Dendritic cell treated with granulocyte-macrophage colony-stimulating factor and Interleukin-4, amounts not matched to agents 40 ng/mL and 50 ng/mL, for 4 days (primary cell): ENCODE measurements around the gene PALLD.

Experiments
- H3K27ac Mint-ChIP-seq: one replicate; pipeline ENCODE4 v1.8.0; 2022; ENCODE audit warnings: mild to moderate bottlenecking, mixed read lengths
- H3K27me3 Mint-ChIP-seq: one replicate; pipeline ENCODE4 v1.8.0; 2022; ENCODE audit warnings: mild to moderate bottlenecking, mixed read lengths
- H3K36me3 Mint-ChIP-seq: one replicate; pipeline ENCODE4 v1.8.0; 2022; ENCODE audit warnings: low read depth, mixed read lengths
- H3K4me1 Mint-ChIP-seq: one replicate; pipeline ENCODE4 v1.8.0; 2022; ENCODE audit warnings: low read depth, mixed read lengths
- H3K4me3 Mint-ChIP-seq: one replicate; pipeline ENCODE4 v1.8.0; 2022; ENCODE audit warnings: mild to moderate bottlenecking, moderate library complexity, mixed read lengths
- H3K9me3 Mint-ChIP-seq: one replicate; pipeline ENCODE4 v1.8.0; 2022; ENCODE audit warnings: mixed read lengths
- intact Hi-C: fragments of 100-400 bp; cut with micrococcal nuclease; formaldehyde crosslinking; loops from one replicate; pipeline ENCODE4 v1.15.0; 2022

Gene PALLD

DNA sequence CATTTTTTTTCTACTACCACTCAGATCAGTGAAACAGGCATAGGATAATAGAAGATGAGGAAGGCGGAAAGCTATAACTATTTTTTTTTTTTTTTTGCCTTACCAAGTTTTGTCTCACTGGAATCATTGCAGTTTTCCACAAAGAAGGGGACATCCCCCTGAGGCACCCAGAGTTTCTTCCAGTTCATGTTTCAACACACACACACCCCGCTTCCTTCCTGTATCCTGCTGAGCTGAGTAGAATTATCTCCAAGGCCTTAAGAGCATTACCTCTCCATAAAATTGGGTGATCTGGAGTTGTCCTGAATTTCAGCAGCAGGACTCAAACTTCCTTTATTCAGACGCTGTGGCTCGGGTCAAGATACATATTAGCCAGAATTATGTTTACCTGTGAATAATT is 111.9 kb downstream of the PALLD start:
- Mint-ChIP-seq H3K36me3 (no peaks in the 10 kb centered on the region), H3K27ac (no peak overlapping the region), H3K4me1 (peaks cover 5% of the 10 kb centered on the region), H3K4me3 (no peak overlapping the region), H3K9me3 (no peaks in the 10 kb centered on the region), H3K27me3 (peaks cover 2% of the 10 kb centered on the region)
- intact Hi-C loops: no loop called here

DNA sequence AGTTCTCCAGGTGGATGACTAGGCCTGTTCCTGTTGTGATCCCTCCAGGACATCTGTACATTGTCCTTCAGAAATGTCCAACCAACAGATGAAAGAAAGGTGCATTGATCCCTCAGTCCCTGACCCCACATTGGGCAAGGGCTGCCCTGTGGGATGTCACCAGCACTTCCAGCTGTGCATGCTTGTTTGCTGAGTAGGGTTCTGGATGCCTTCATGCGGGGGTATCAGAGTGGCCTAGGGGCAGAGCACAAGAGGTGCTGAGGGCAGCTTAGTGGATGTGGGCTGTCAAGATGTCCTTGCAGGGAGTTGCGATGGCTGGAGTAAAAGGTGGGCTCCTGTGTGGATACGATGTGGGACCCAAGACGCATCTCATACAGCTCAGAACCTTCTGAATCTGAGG is 112.5 kb downstream of the PALLD start:
- Mint-ChIP-seq H3K4me3 (no peak overlapping the region), H3K27ac (no peak overlapping the region), H3K9me3 (no peaks in the 10 kb centered on the region), H3K4me1 (peaks cover 5% of the 10 kb centered on the region), H3K36me3 (no peaks in the 10 kb centered on the region), H3K27me3 (peaks cover 2% of the 10 kb centered on the region)
- intact Hi-C loops: no loop called here

DNA sequence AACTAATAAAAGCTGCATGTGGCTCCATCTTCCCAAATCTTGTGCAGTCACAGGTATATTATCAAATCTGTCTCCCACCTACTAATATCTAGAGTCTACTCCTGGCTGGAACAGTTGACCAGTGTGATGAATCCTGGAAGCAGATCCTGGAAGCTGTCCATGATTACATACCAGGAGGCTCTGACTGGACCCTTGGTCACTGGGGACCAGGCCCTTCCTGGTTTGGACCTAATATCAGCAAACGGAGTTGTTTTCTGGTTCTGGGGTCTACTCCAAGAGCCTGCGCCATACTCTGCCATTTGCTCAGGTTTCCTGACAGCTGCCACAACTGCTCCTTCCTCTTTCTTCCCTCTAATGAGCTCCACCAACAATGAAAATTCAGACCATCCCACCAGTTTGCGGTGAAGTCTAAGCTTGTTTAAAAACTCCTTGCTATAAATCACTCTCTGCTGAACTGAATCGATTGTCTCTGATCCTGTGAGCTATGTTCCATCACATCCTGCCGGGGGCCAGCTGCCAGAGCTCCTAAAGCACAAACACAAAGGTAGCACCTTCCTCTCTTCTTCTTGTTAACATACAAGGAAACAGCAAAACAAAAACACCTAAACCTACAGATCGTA is 114.2 kb downstream of the PALLD start:
- Mint-ChIP-seq H3K36me3 (no peaks in the 10 kb centered on the region), H3K4me1 (peaks cover 5% of the 10 kb centered on the region), H3K4me3 (no peak overlapping the region), H3K27me3 (peaks cover 2% of the 10 kb centered on the region), H3K27ac (no peak overlapping the region), H3K9me3 (no peaks in the 10 kb centered on the region)
- intact Hi-C loops: no loop called here

DNA sequence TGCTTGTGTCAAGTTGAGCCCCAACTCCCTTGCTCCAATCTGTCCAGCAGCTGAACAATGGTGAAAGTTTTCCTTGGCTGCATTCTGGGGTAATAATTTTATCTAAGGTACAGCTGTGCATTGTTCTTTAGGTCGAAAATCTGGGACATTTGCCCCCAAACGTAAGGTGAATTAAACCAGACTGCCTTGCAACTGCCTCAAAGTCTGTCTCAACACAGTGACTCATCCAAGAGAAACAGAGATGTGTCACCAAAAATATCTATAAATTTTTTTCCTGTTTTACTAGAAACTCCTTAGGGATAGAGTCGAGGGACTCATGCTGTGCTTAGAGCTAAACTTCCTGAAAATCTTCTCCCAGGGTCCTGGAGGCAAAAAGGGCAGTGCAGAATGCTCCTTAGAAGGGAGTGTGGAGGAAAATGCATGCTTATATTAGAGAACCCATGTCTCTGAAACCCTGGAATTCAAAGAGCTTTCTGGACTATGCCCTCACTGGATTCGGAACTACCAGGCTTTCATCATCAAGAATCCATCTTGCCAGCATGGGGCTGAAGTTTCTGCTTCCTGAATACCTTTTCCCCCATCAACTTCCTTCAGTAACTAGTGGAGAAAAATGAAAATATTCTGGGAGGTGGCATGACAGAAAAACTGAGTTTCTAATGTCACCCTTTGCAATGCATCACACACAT is 115.7 kb downstream of the PALLD start:
- peaks cover 5% of the 10 kb centered on the region for H3K4me1 Mint-ChIP-seq
- H3K9me3 Mint-ChIP-seq: no peaks in the 10 kb centered on the region
- peaks cover 2% of the 10 kb centered on the region for H3K27me3 Mint-ChIP-seq
- H3K36me3 Mint-ChIP-seq: no peaks in the 10 kb centered on the region
- H3K27ac Mint-ChIP-seq: no peak overlapping the region
- no peak overlapping the region for H3K4me3 Mint-ChIP-seq
- intact Hi-C loops: no loop called here

DNA sequence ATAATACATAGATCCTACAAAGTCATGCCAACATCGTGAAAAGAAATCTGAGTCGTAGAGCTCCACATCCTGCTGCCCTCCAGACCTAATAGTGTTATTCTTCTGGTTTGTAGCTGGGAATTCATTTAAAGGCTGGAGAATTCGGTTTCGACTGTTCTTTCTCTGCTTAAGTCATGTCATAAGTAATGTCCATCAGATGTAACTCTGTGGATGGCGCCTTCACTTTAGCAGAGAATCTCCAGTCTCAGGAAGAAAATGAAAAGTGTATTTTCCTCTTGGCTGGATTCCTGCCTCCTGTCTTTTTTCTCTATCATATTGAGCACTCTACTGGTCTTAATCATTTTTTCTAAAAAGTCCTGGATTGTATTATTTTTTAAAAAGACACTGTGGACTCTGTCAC is 117.0 kb downstream of the PALLD start:
- no peak overlapping the region for H3K4me3 Mint-ChIP-seq
- H3K9me3 Mint-ChIP-seq: no peaks in the 10 kb centered on the region
- peaks cover 2% of the 10 kb centered on the region for H3K27me3 Mint-ChIP-seq
- no peaks in the 10 kb centered on the region for H3K36me3 Mint-ChIP-seq
- intact Hi-C loops: no loop called here
- H3K27ac Mint-ChIP-seq: no peak overlapping the region
- H3K4me1 Mint-ChIP-seq: peaks cover 1% of the 10 kb centered on the region

DNA sequence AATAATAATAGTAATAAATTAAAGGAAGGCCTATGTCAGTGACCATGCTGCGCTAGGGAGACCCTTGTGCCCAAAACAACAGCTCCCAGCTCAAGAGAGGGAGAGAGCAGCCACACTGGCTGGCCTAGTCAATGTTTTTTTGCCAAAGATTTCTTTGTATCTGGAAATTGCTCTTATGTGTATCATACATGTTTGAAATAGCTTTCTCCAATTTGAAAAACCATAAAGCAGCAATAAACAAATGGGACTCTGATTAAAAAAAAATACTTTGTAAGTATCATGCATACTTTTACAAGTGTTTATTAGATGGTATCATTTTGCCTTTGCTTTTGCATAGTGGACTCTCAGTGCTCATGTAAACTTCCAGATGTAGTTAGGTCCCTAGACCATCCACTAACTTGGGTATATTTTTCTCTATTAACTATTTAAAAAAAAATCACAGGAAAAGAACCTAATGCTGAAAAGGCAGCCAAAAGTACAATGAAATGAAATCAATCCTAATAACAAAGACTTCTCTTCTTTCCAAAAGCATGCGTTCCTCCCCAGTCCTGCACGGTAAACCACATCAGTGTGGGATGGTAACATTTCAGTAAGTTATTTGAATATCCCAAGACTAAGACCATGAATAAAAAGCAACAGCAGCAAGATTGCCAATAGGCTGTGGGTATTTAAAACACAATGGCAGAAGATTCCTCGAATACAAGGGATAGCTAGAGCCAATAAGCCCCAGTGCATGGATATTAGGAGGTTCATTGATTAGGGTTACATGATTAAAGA is 117.6 kb downstream of the PALLD start:
- Mint-ChIP-seq H3K27ac (no peak overlapping the region), H3K4me1 (no peaks in the 10 kb centered on the region)
- intact Hi-C loops: no loop called here

DNA sequence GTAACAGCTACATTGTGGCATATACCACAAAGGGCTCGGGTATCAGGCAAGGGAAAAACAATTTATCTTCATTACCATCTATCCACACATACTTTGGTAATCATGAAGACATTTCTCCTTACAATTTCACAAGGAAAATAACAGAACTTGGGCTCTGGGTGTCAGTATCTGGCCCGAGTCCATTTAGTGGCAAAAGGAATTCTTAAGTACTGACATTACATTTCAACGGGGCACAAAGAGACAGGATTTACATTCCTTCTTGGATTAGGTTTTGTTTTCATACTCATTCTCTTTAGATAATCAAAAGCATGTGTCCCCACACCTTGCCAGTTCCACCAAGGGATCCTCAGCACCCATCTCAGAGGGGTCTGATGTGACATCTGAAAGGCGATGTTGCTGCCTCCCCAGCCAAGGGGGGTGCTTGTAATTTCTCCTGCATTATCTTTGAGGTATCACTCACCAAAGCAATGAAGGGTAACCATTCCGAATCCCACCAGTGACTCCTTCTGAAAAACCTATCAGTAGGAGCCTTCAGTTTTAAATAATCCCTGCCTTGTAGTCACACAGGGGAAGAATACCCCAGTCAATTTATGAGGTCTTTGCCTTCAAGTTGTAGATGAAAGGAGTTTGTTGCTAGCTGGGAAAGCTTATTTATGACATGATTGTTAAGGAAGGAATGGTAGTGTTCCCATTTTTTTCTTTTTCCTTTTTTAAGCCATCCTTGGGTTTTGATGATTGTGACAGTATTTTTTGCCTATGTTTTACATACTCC is 118.6 kb downstream of the PALLD start:
- Mint-ChIP-seq H3K36me3 (no peaks in the 10 kb centered on the region), H3K4me3 (no peak overlapping the region), H3K27ac (no peak overlapping the region), H3K4me1 (no peaks in the 10 kb centered on the region), H3K9me3 (no peaks in the 10 kb centered on the region), H3K27me3 (peaks cover 2% of the 10 kb centered on the region)
- intact Hi-C loops: no loop called here

More for the DNA sequence above, 117.6 kb downstream of the PALLD start:
- Mint-ChIP-seq H3K9me3 (no peaks in the 10 kb centered on the region), H3K27me3 (peaks cover 2% of the 10 kb centered on the region), H3K4me3 (no peak overlapping the region), H3K36me3 (no peaks in the 10 kb centered on the region)

DNA sequence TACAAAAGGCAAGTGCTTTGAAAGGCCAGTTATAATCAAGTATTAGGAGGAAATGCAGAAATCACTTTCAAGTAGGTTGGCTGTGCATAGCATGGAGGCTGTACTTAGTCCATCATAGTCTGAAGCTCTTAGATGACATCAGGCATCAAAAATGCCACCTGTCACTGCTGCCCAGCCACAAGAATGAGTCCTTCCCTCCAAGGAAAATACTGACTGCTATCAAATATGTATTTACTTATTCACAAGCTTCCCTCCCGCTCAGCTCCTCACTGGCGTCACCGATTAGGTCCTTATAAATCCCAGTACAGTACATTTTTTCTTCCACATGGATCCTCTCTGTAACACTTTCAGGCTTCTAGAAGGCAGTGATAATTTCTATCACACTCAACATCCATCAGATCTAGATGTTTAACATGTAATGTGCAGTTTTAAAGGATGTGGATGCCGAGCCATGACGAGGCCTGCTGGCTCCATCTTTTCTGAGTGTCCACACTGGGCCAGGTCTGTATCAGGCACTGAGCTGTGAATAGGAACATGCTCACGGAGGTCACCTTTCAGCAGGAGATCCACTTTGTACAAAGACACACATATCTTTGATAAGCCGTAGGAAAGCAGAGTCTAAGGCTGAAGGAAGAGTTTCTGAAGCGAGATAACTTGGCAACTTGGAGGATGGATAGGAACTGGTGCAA is 121.9 kb downstream of the PALLD start:
- H3K27me3 Mint-ChIP-seq: no peaks in the 10 kb centered on the region
- no peak overlapping the region for H3K27ac Mint-ChIP-seq
- no peaks in the 10 kb centered on the region for H3K9me3 Mint-ChIP-seq
- no peaks in the 10 kb centered on the region for H3K36me3 Mint-ChIP-seq
- intact Hi-C loops: no loop called here
- no peak overlapping the region for H3K4me3 Mint-ChIP-seq
- H3K4me1 Mint-ChIP-seq: no peaks in the 10 kb centered on the region

DNA sequence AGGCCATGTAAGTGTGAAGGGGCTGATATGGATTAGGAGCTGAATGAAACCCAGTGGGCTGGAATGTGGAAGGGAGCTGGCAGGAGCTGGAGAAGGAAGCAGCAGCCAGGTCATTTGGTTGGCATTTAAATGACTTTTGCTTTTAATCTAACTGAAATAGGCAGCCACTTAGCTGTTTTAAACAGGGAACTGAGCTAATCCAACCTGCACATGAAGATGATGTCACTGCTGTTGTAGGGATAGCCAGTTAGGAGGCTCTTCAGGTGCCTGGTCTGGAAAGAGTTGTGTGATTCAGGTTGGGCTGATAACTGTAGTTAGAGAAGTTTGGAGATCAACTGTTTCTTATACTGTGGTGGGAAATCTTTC is 122.4 kb downstream of the PALLD start:
- H3K4me3 Mint-ChIP-seq: no peak overlapping the region
- intact Hi-C loops: no loop called here
- no peaks in the 10 kb centered on the region for H3K9me3 Mint-ChIP-seq
- H3K27ac Mint-ChIP-seq: no peak overlapping the region
- H3K4me1 Mint-ChIP-seq: no peaks in the 10 kb centered on the region
- no peaks in the 10 kb centered on the region for H3K27me3 Mint-ChIP-seq
- H3K36me3 Mint-ChIP-seq: no peaks in the 10 kb centered on the region

DNA sequence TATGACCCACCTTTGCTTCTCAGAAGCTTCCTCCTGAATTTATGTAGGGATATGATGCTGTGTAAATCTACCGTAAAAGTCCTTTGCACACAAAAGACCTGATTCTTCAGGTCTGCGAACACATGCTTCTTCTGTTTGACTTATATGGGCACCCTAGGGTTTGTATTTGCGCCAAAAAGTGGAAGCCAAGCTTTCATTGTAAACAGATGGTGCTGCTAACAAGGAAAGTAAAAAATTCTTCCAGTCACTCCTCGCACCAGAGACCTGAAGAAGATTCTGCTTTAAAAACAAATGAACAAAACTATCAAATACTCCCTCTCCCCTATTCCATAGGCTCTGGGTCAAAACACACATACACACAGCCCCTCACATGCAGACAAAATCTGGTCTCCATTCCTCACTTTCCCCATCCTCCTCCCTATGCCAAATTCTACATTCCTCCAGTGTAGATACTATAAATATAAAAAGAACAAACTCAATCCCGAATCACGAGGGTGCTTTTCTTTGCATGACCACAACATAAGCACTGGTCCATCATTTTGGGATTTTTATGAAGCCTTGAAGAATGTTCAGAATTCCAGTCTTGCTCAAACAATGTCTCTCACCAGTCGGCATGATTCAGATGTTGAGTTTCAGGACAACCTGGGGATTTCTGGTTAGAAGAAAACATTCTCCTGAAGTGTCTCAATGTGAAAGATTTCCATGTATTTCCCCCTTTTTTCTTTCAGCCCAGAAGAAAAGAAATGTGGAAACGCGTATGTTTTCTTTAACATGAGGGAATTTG is 125.1 kb downstream of the PALLD start:
- H3K9me3 Mint-ChIP-seq: no peaks in the 10 kb centered on the region
- no peak overlapping the region for H3K4me3 Mint-ChIP-seq
- no peaks in the 10 kb centered on the region for H3K27me3 Mint-ChIP-seq
- H3K36me3 Mint-ChIP-seq: no peaks in the 10 kb centered on the region
- H3K27ac Mint-ChIP-seq: no peak overlapping the region
- no peaks in the 10 kb centered on the region for H3K4me1 Mint-ChIP-seq
- intact Hi-C loops: no loop called here

DNA sequence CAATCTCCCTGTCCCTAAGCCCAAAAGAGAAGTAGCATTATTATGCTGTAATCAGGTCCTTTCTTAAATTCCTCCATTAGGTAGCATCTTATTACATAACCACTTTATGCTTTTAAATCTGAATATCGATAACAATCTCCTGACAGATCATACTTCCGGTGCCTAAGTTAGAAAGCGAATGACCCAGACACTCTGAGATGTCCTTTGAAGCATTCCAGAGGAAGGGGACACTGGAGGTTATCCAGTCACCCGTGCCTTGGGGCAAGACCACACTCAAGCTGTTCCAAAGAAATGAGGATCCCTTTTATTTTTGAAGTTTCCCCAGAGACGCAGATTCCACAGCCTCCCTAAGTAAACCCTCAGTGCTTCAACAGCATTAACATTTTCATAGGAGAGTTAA is 125.7 kb downstream of the PALLD start:
- Mint-ChIP-seq H3K36me3 (no peaks in the 10 kb centered on the region), H3K4me3 (no peak overlapping the region), H3K27ac (no peak overlapping the region), H3K27me3 (no peaks in the 10 kb centered on the region), H3K9me3 (no peaks in the 10 kb centered on the region), H3K4me1 (no peaks in the 10 kb centered on the region)
- intact Hi-C loops: no loop called here

DNA sequence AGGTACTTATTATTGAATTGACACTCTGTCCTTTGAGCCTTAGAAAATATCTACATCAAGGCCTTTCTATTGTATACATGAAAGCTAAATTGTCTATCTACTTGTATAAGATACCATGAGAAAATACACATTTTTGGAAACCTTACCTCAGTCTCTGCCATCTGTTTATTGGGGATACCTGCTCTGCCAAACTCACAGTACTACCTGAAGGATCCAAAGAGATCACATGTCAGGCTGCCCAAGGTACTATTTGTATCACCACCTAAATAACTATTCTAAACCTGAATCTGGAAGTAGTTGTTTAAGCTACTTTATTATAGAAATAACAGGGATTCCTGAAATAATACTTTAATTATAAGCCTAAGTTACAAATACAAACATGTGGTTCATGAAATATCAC is 126.2 kb downstream of the PALLD start:
- intact Hi-C loops: no loop called here
- H3K27me3 Mint-ChIP-seq: no peaks in the 10 kb centered on the region
- H3K9me3 Mint-ChIP-seq: no peaks in the 10 kb centered on the region
- no peak overlapping the region for H3K4me3 Mint-ChIP-seq
- no peaks in the 10 kb centered on the region for H3K36me3 Mint-ChIP-seq
- no peaks in the 10 kb centered on the region for H3K4me1 Mint-ChIP-seq
- H3K27ac Mint-ChIP-seq: no peak overlapping the region

- Mint-ChIP-seq H3K4me3 (no peak overlapping the region), H3K36me3 (no peaks in the 10 kb centered on the region), H3K27me3 (peaks cover 1% of the 10 kb centered on the region), H3K4me1 (no peaks in the 10 kb centered on the region), H3K9me3 (no peaks in the 10 kb centered on the region), H3K27ac (no peak overlapping the region)
- intact Hi-C loops: no loop called here
Measured at GRCh38 chr4:168623484-168623883, 126.6 kb downstream of the PALLD start.
